Activated T-helper 1 cell treated with anti-CD3 and anti-CD28 coated beads, Interleukin-12 subunit alpha, Interleukin-12 subunit beta, Interleukin-2, Interleukin-4 antibody, amounts not matched to agents 30 ng/mL and 10 ng/mL and 1 ng/mL, durations not matched to agents 14 hours and 24 hours and 36 hours (primary cell): Measurements from ENCODE around the gene CAMTA1. TPM values are rescaled to one million over a fixed set of nuclear protein-coding genes. Genes with fewer than 3 reads are reported as not detected.

Experiments
- DNase-seq: peaks from one replicate; pipeline ENCODE4 v3.0.0; 2021; ENCODE audit warnings: low spot score
- H3K27ac Mint-ChIP-seq: one replicate; pipeline ENCODE4 v1.8.0; 2021; ENCODE audit warnings: mild to moderate bottlenecking, mixed read lengths
- H3K27me3 Mint-ChIP-seq: one replicate; pipeline ENCODE4 v1.8.0; 2022; ENCODE audit warnings: mild to moderate bottlenecking, moderate library complexity, mixed read lengths; ENCODE audit not compliant: insufficient read depth
- H3K36me3 Mint-ChIP-seq: one replicate; pipeline ENCODE4 v1.8.0; 2021; ENCODE audit warnings: low read depth, mixed read lengths
- H3K4me1 Mint-ChIP-seq: one replicate; pipeline ENCODE4 v1.8.0; 2021; ENCODE audit warnings: low read depth, mixed read lengths
- H3K4me3 Mint-ChIP-seq: one replicate; pipeline ENCODE4 v1.8.0; 2021; ENCODE audit warnings: mild to moderate bottlenecking, moderate library complexity, mixed read lengths
- H3K9me3 Mint-ChIP-seq: one replicate; pipeline ENCODE4 v1.8.0; 2021; ENCODE audit warnings: mixed read lengths
- intact Hi-C: fragments of 100-400 bp; cut with micrococcal nuclease; formaldehyde crosslinking; loops from one replicate; pipeline ENCODE4 v1.15.1; 2024
- total RNA-seq: library from RNA; stranded (reverse); gene quantifications from 2 replicates; pipeline ENCODE4 v1.2.3, GENCODE V29; 2022

CAMTA1 gene
- total RNA-seq, 1 donor from 2014 or later: 57.2 TPM

DNA sequence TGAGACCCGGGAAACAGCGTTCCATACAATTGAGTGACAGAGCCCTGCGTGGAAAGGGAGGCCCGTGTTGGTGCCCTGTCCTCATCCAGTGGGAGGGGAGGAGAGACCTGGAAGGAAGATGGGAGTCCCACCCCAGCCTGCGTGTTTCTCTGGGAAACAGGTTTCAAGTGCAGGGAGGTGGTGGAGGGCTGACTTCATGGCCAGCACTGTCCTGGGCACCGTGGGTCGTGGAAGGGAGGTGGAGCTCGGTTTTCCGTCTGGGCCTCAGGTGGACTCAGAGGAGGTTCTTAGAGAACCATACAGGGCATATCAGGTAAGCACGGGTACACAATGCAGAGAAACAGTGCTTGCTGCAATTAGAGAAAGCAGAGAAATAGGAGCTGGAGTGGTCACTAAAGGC lies 222.6 kb downstream of the CAMTA1 start:
- intact Hi-C loops: no loop called here
- Mint-ChIP-seq H3K4me1 (no peaks in the 10 kb centered on the region), H3K27ac (no peak overlapping the region), H3K9me3 (no peaks in the 10 kb centered on the region), H3K27me3 (no peaks in the 10 kb centered on the region), H3K4me3 (no peak overlapping the region), H3K36me3 (no peaks in the 10 kb centered on the region)
- no peak for DNase-seq

DNA sequence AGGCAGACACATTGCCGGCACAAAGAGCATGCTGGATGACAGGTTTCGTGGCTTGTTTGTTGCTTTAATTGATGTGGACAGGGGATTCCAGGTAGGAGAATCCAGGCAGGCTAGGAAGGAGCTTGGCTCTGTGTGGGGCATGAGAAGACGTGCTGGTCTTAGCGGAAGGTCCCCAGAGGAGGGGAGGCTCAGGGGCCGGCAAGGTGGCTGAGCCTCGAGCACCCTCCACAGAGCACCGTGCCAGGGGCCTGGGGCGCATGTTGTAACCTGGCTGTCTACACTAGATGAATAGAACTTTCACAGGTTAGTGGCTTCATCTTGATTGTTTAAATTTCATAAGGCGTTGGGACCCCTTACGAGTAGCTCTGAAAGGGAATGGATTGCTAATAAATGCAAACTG lies 223.1 kb downstream of the CAMTA1 start:
- no peaks in the 10 kb centered on the region for H3K9me3 Mint-ChIP-seq
- intact Hi-C loops: no loop called here
- H3K4me3 Mint-ChIP-seq: no peak overlapping the region
- H3K4me1 Mint-ChIP-seq: no peaks in the 10 kb centered on the region
- DNase-seq: no peak
- H3K36me3 Mint-ChIP-seq: no peaks in the 10 kb centered on the region
- H3K27me3 Mint-ChIP-seq: no peaks in the 10 kb centered on the region
- no peak overlapping the region for H3K27ac Mint-ChIP-seq

DNA sequence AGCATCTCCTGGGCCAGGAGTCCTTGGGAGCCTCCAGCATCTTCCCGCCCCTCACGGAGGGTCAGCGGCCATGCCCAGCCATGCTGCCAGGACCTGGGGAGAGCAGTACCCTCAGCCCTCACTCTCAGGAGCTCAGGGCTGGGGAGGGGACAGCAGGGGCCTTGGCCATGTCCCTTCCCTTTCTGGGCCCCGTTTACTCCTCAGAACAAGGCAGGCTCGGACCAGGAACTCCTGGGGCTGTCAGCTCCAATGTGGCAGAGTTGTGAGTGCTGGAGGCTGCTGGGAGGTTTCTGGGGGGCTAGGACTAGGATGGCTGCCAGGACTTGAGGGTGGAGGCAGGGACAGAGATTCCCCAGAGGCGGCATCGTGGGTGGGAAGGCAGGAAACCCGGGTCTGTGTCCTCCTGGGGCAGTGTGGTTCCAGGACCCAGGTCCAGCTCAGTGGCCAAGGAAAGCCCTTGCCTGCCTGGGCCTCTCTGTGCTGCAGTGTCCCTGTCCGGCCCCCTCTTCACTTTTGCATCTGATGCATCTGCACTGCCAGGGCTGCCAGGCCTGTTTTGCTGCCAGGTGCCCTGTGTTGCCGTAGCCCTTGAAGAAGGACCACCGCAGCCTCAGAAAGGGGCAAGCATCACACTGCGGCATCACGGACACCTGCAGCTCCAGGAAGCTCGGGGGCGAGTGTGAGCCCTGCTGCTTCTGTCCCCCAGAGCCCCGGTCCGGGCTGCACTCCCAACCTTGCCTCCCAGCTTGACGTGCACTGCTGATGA lies 223.9 kb downstream of the CAMTA1 start:
- DNase-seq: no peak
- Mint-ChIP-seq H3K4me3 (no peak overlapping the region), H3K27me3 (no peaks in the 10 kb centered on the region), H3K36me3 (no peaks in the 10 kb centered on the region), H3K27ac (no peak overlapping the region), H3K4me1 (no peaks in the 10 kb centered on the region), H3K9me3 (no peaks in the 10 kb centered on the region)
- intact Hi-C loops: no loop called here

DNA sequence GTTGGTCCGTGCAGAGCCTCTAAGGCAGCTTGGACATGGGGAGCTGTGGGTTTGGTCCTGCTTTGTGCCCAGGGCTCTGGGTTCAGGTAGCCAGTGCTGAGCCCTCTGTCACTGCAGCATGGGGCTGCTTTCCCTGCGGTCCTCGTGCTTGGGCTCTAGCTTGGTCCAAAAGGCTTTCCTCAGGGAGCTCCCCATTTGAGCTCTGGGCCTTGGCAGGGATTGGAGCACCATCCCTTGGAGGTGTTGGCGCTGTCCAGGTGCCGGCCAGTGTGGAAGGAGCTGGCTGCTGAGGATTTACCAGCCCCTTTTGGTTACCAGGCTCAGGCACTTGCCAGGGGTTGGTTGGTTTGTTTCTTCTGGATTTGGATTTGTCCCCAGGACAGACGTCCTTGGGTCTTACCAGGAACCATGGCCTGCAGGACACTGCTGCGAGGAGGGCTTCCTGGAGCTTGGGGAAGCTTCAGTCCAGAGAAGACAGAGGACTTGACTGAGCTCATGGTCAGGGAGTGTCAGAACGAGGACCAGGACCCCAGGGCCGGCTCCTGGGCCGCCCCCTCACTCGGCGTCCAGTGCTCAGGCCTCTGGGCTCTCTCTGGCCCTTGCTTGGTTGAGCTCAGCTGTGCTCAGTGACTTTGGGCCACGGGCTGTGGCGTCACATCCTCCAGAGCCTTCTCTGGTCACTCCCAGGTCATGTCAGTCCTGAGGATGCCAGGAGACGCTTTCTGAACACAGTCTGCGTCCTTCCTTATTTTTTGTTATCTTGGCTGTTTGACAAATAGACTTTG lies 224.7 kb downstream of the CAMTA1 start:
- DNase-seq: no peak
- Mint-ChIP-seq H3K4me3 (no peak overlapping the region), H3K27ac (no peak overlapping the region), H3K36me3 (no peaks in the 10 kb centered on the region), H3K9me3 (no peaks in the 10 kb centered on the region), H3K27me3 (no peaks in the 10 kb centered on the region), H3K4me1 (no peaks in the 10 kb centered on the region)
- intact Hi-C loops: no loop called here

DNA sequence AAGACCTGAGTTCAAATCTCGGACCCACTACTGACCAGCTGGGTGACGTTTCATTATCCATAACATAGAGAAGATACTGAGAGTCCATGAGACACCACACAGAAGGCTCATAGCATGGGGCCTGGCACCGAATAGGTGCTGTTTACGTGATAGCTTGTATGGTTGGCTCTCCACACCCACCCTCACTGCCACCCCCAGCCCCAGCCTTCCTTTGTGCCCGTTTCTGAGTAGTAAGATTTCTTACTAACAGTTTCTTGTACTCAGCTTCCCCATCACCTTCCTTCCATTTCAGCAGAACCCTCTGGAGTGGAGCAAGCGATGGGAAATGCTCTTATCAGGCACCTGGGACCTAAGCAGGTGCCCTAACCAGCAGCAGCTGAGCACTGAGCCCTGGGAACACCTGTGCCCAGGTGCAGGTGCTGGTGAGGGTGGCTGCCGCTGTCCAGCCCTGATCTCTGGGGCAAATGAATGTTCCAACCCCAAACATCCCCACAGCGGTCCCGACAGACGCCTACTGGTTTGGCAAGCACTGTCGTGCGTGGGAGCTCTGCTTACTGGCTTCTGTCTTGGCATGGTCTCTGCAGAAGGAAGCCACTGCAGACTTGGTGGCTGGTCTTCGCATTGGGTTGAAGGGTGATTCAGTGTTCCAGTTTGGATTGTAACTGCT lies 225.4 kb downstream of the CAMTA1 start:
- Mint-ChIP-seq H3K27me3 (peaks cover 2% of the 10 kb centered on the region), H3K36me3 (no peaks in the 10 kb centered on the region), H3K4me3 (no peak overlapping the region), H3K9me3 (no peaks in the 10 kb centered on the region), H3K27ac (no peak overlapping the region), H3K4me1 (no peaks in the 10 kb centered on the region)
- intact Hi-C loops: no loop called here
- no peak for DNase-seq

DNA sequence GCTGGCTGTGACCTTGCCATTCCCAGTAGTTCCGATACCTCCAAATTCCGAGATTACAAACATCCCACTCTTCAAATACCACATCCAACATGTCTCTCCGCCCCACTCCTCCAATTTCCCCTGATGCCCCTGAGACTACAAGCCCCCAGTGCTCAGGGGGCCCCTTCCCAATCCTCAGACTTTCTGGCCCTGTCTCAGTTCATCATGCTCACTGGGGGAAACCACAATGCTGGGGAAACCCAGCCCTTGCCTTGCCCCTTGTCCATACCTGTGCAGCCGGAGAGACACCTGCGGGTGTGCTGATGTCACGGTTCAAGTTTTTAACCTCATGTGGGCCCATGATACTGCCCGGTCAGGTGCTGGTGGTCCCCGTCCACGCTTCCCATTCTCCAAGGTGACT lies 226.6 kb downstream of the CAMTA1 start:
- DNase-seq: no peak
- no peaks in the 10 kb centered on the region for H3K4me1 Mint-ChIP-seq
- H3K27me3 Mint-ChIP-seq: peaks cover 2% of the 10 kb centered on the region
- no peaks in the 10 kb centered on the region for H3K9me3 Mint-ChIP-seq
- H3K4me3 Mint-ChIP-seq: no peak overlapping the region
- no peaks in the 10 kb centered on the region for H3K36me3 Mint-ChIP-seq
- intact Hi-C loops: no loop called here
- no peak overlapping the region for H3K27ac Mint-ChIP-seq

DNA sequence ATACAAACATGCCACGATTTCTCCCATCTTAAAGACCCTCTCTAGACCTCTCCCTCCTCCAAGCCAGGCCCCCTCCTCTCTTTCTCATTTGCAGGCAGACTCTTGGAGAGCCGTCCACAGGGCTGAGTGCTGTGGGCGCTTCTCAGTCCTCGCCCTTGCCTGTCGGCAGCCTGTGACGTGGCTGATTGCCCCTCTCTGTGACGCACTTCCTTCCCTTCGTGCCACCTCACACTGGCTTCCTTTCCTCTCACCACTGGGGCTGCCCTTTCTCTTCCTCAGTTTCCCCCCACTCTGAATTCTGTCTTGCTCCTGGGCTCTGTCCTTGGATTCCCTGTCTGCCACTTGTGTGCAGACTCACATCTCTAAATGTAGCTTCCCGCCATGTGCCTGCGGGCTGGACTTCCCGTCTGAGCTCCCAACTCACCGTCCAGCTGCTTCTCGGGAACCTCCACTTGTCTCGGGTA lies 227.2 kb downstream of the CAMTA1 start:
- intact Hi-C loops: no loop called here
- H3K27me3 Mint-ChIP-seq: peaks cover 2% of the 10 kb centered on the region
- no peak overlapping the region for H3K27ac Mint-ChIP-seq
- no peaks in the 10 kb centered on the region for H3K9me3 Mint-ChIP-seq
- H3K4me3 Mint-ChIP-seq: no peak overlapping the region
- no peaks in the 10 kb centered on the region for H3K4me1 Mint-ChIP-seq
- no peaks in the 10 kb centered on the region for H3K36me3 Mint-ChIP-seq
- no peak for DNase-seq

DNA sequence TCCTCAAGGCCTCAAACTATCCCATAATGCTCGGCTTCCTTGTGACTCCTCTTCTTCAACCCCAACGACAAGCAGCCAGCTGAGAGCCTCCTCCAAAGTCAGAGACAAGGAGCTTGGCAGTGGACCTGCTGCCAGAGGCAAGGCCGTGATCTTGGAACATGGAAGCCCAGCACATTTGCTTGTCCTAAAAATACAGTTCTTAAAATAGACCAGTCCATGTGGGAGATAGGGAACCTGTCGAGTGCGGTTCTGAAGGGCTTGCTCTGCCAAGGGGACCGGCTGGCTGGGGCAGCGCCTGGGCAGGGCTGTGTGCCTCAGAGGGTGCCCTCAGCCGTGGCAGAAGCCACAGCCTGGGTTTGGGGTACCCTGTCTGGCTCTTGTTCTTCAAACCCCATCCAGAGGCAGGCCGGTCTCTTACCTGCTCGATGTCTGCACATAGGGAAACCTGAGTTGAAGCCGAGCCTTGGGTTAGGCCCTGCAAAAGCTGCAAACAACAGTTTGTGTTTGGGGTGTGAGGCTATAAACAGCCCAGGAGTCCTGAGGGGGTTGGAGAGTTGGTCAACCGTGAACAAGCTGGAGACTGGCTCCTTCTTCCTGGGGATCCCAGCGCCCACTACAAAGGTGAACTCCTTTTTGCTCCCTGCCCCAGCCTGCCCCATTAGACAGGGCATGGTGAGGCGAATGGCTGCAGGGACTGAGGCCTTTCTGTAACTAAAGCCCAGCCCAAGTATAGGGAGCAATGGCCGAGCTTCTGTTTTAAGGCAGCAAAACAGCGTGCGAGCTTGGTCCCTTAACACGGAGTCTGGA lies 228.8 kb downstream of the CAMTA1 start:
- no peak for DNase-seq
- Mint-ChIP-seq H3K36me3 (no peaks in the 10 kb centered on the region), H3K27me3 (peaks cover 2% of the 10 kb centered on the region), H3K9me3 (no peaks in the 10 kb centered on the region), H3K27ac (no peak overlapping the region), H3K4me3 (no peak overlapping the region), H3K4me1 (no peaks in the 10 kb centered on the region)
- intact Hi-C loops: no loop called here

DNA sequence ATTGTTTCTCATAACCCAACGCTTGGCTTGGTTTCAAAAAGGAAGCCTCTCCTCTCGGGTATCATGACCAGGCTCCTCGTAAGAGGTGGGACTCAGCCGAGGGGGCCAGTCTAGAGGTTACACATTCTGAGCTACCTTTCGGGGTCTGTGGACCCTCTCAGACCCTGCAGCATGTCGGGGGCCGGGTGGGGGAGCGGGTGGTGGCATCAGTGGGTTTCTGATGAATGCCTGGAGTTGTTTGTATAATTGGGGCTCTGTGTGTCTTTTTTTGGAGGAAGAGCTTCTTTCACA lies 229.3 kb downstream of the CAMTA1 start:
- intact Hi-C loops: no loop called here
- peaks cover 2% of the 10 kb centered on the region for H3K27me3 Mint-ChIP-seq
- H3K27ac Mint-ChIP-seq: no peak overlapping the region
- no peaks in the 10 kb centered on the region for H3K9me3 Mint-ChIP-seq
- DNase-seq: no peak
- H3K4me1 Mint-ChIP-seq: no peaks in the 10 kb centered on the region
- no peaks in the 10 kb centered on the region for H3K36me3 Mint-ChIP-seq
- no peak overlapping the region for H3K4me3 Mint-ChIP-seq

DNA sequence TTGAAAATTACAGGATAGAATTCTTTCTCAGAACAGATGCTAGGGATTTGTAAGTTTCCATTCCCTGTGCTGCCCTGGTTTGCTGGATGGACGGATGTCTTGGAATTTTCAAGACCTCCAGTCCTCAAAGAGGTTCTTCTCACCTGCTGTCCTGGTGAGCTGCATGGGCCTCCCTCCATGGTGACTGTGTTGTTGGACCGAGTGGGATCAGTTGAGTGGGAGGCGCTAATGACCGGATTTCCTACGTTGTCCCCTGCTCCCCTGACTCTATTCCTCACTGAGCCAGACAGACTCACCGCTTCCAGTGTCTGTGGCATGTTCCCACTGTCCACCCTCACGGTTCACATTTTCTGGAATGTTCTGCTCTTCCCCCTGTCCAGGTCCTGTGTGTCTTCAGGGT lies 229.8 kb downstream of the CAMTA1 start:
- H3K4me3 Mint-ChIP-seq: no peak overlapping the region
- no peak for DNase-seq
- no peak overlapping the region for H3K27ac Mint-ChIP-seq
- no peaks in the 10 kb centered on the region for H3K4me1 Mint-ChIP-seq
- intact Hi-C loops: no loop called here
- no peaks in the 10 kb centered on the region for H3K36me3 Mint-ChIP-seq
- H3K27me3 Mint-ChIP-seq: peaks cover 2% of the 10 kb centered on the region
- H3K9me3 Mint-ChIP-seq: no peaks in the 10 kb centered on the region

DNA sequence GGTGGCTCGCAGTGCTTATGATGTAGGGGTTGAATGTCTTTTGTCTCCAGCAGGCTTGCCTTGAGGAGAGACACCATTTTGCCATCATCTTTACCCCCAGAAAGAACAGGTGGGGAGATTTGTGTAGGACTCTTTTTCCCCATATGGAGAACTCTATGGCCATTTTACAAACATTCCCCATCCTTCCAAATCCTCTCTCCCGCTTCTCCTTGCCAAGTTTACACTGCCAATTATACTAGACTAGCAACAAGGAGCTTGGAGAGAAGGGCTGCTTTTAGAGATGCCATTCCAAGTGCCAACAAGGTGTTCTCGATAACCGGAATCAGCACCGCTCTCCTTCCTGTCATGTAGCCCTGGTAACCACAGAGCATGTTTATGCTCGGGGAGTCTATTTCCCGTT lies 233.1 kb downstream of the CAMTA1 start:
- H3K27ac Mint-ChIP-seq: no peak overlapping the region
- H3K36me3 Mint-ChIP-seq: no peaks in the 10 kb centered on the region
- no peak for DNase-seq
- H3K27me3 Mint-ChIP-seq: peaks cover 2% of the 10 kb centered on the region
- H3K4me3 Mint-ChIP-seq: no peak overlapping the region
- H3K4me1 Mint-ChIP-seq: no peaks in the 10 kb centered on the region
- H3K9me3 Mint-ChIP-seq: no peaks in the 10 kb centered on the region
- intact Hi-C loops: no loop called here

DNA sequence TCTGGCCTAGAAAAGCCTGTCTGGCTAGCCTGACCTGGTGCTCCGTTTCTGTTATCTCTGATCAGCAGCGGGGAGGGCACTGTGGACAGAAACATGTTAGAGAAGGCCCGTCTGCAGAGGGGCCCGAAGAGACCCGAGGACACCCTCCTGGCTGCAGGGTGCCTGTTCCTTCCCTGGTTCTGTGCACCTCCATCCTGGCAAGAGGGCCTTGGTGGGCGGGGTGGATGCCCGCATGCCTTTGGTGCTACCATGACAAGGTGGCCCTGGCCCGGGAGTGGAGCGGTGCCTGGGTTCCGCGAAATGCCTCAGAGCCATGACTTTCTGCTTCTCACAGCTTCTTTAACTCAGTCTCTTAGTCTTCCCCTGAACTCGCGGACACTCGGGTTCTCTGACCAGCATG lies 233.6 kb downstream of the CAMTA1 start:
- Mint-ChIP-seq H3K4me3 (no peak overlapping the region), H3K27ac (no peak overlapping the region), H3K4me1 (no peaks in the 10 kb centered on the region), H3K36me3 (no peaks in the 10 kb centered on the region), H3K9me3 (no peaks in the 10 kb centered on the region), H3K27me3 (peaks cover 2% of the 10 kb centered on the region)
- no peak for DNase-seq
- intact Hi-C loops: no loop called here

DNA sequence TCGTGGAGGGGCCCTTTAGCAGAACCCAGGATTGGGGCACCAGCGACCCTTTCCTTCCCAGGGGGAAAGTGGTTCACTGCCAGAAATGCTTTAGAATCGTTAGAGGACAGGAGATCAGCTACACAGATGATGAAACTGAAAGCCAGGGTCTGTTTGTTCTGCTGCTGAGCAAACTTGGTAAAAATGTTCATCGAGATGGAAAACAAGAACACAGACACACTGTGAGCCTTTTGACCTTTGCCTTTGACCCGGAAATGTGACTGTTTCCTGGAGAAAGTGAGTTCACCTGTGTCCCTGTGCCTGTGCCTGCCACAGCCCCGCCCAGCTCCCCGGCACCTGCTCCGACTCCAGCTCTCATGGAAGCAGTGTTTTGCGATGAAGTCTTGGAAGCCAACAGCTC lies 234.3 kb downstream of the CAMTA1 start:
- no peak overlapping the region for H3K4me3 Mint-ChIP-seq
- H3K36me3 Mint-ChIP-seq: no peaks in the 10 kb centered on the region
- no peaks in the 10 kb centered on the region for H3K4me1 Mint-ChIP-seq
- no peaks in the 10 kb centered on the region for H3K9me3 Mint-ChIP-seq
- H3K27ac Mint-ChIP-seq: no peak overlapping the region
- intact Hi-C loops: no loop called here
- no peak for DNase-seq
- H3K27me3 Mint-ChIP-seq: peaks cover 2% of the 10 kb centered on the region
